ENCODE results near the gene OLFM1. TPM values are rescaled to one million over a fixed set of nuclear protein-coding genes. Genes with fewer than 3 reads are reported as not detected.

OLFM1 gene
- total RNA-seq, 1 donor from 2014 or later = 0.15 TPM

Other genes with a start within 250 kb of the OLFM1 start
- not detected in 2 replicates for gene FCN2, start 206.9 kb upstream of the OLFM1 start, total RNA-seq
- not detected in 2 replicates for gene FCN1, start 169.8 kb upstream of the OLFM1 start, total RNA-seq

Measured in renal cortical epithelial cell (primary cell).